Calu3 (cell line): ENCODE results near the gene PARVB. TPM values are rescaled to one million over a fixed set of nuclear protein-coding genes. Genes with fewer than 3 reads are reported as not detected.

Experiments
- BruUV-seq: library from RNA; stranded (reverse); fragments of 400-500 nt; replicated peaks from 2 replicates; lab custom pipeline; 2021; lab: Mats Ljungman, UMichigan
- CTCF ChIA-PET: fragments of 300-600 bp; sonication (Branson Sonifier 250); formaldehyde crosslinking; loops from one replicate; lab custom pipeline; 2022; ENCODE audit warnings: antibody characterized with exemption; lab: Charles Lee
- DNase-seq: peaks from one replicate; pipeline ENCODE4 v3.0.0; 2022
- H3K27ac Mint-ChIP-seq: one replicate; pipeline ENCODE4 v1.8.0; 2022; ENCODE audit warnings: mixed read lengths; ENCODE audit not compliant: unreplicated experiment
- H3K27me3 Mint-ChIP-seq: one replicate; pipeline ENCODE4 v1.8.0; 2022; ENCODE audit warnings: mixed read lengths; ENCODE audit not compliant: unreplicated experiment
- H3K36me3 Mint-ChIP-seq: one replicate; pipeline ENCODE4 v1.8.0; 2022; ENCODE audit warnings: mild to moderate bottlenecking, moderate library complexity, mixed read lengths; ENCODE audit not compliant: insufficient read depth, unreplicated experiment
- H3K4me1 Mint-ChIP-seq: one replicate; pipeline ENCODE4 v1.8.0; 2022; ENCODE audit warnings: mild to moderate bottlenecking, low read depth, mixed read lengths; ENCODE audit not compliant: unreplicated experiment
- H3K4me3 Mint-ChIP-seq: one replicate; pipeline ENCODE4 v1.8.0; 2022; ENCODE audit warnings: mild to moderate bottlenecking, low read depth, moderate library complexity, mixed read lengths; ENCODE audit not compliant: unreplicated experiment
- H3K9me3 Mint-ChIP-seq: one replicate; pipeline ENCODE4 v1.8.0; 2022; ENCODE audit warnings: low read depth, mixed read lengths; ENCODE audit not compliant: unreplicated experiment
- intact Hi-C: fragments of 100-400 bp; cut with micrococcal nuclease; formaldehyde crosslinking; loops from one replicate; pipeline ENCODE4 v1.10.0; 2022; ENCODE audit not compliant: unreplicated experiment
- total RNA-seq: library from RNA; stranded (reverse); gene quantifications from 2 replicates; pipeline ENCODE4 v1.2.3, GENCODE V29; 2022
- TF ChIP-seq, protein P1 (sequence below): fragments of 200-600 bp; IDR thresholded peaks from one replicate; pipeline ENCODE4 v1.8.0; 2022; ENCODE audit warnings: antibody characterized with exemption; ENCODE audit not compliant: unreplicated experiment

PARVB gene
- total RNA-seq, 1 experiment from 2014 or later, result 15.6 TPM

DNA sequence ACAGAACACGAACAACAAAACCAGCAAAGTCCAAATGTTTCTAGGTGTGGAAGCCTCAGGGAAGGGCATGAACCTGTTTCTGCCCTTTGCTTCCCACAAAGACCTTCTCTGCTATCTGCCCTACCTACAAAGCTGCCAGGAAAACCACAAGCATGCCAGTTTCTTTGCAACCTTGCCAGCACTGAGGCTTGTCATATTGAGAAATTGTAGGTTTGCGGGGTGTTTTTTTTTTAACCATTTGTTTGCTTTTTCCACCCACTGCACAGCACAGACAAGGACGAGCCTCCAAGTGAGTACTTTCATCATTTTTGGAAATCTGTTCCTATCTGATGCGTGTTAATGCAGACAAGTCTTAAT is 169.4 kb downstream of the PARVB start:
- no peaks in the 10 kb centered on the region for H3K9me3 Mint-ChIP-seq
- CTCF ChIA-PET, result no interaction called here
- intact Hi-C loops, result no loop called here
- H3K4me1 Mint-ChIP-seq, result peaks cover 14% of the 10 kb centered on the region
- no peak overlapping the region for H3K4me3 Mint-ChIP-seq
- no TSS peak for BruUV-seq
- TF ChIP-seq, protein P1, sequence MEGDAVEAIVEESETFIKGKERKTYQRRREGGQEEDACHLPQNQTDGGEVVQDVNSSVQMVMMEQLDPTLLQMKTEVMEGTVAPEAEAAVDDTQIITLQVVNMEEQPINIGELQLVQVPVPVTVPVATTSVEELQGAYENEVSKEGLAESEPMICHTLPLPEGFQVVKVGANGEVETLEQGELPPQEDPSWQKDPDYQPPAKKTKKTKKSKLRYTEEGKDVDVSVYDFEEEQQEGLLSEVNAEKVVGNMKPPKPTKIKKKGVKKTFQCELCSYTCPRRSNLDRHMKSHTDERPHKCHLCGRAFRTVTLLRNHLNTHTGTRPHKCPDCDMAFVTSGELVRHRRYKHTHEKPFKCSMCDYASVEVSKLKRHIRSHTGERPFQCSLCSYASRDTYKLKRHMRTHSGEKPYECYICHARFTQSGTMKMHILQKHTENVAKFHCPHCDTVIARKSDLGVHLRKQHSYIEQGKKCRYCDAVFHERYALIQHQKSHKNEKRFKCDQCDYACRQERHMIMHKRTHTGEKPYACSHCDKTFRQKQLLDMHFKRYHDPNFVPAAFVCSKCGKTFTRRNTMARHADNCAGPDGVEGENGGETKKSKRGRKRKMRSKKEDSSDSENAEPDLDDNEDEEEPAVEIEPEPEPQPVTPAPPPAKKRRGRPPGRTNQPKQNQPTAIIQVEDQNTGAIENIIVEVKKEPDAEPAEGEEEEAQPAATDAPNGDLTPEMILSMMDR, result no peak
- no peak for DNase-seq
- H3K27ac Mint-ChIP-seq, result no peak overlapping the region
- peaks cover 84% of the 10 kb centered on the region for H3K27me3 Mint-ChIP-seq
- H3K36me3 Mint-ChIP-seq, result no peaks in the 10 kb centered on the region

GRCh38 chr22:44194569-44194968 is 170.5 kb downstream of the PARVB start:
- Mint-ChIP-seq H3K9me3 (no peaks in the 10 kb centered on the region), H3K27ac (no peak overlapping the region), H3K27me3 (peaks cover 84% of the 10 kb centered on the region), H3K4me3 (no peak overlapping the region), H3K4me1 (peaks cover 14% of the 10 kb centered on the region), H3K36me3 (no peaks in the 10 kb centered on the region)
- DNase-seq, result no peak
- intact Hi-C loops, result no loop called here
- no TSS peak for BruUV-seq
- TF ChIP-seq, protein P1, result no peak
- CTCF ChIA-PET, result interaction anchor here (0.6 kb wide), 1 partner anchor 137 kb away, joined by 3 read pairs; no protein-coding TSS in a partner anchor

GRCh38 chr22:44195189-44195871 is 171.2 kb downstream of the PARVB start:
- CTCF ChIA-PET, result no interaction called here
- Mint-ChIP-seq H3K9me3 (no peaks in the 10 kb centered on the region), H3K27me3 (peaks cover 84% of the 10 kb centered on the region), H3K4me1 (peaks cover 14% of the 10 kb centered on the region), H3K36me3 (no peaks in the 10 kb centered on the region), H3K4me3 (no peak overlapping the region), H3K27ac (no peak overlapping the region)
- BruUV-seq, result no TSS peak
- DNase-seq, result no peak
- TF ChIP-seq, protein P1, result no peak
- intact Hi-C loops, result no loop called here

DNA sequence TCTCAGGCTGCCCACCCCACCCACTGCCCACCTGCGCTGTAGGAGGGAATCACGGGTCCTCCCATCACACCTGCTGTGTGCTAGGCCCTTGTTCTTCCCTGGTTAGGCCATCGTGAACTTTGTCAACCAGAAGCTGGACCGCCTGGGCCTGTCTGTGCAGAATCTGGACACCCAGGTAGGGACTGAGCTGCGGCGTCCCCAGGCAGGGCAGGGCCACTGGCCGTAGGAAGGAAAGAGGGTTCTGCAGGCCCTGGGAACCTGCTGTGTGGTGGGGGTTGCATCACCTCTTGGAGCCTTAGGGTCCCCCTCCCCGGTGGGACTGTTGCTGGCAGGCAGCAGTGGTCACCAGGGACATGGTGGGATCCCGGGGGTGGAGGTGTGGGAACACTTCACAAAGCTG is 172.1 kb downstream of the PARVB start:
- Mint-ChIP-seq H3K27me3 (peaks cover 84% of the 10 kb centered on the region), H3K27ac (no peak overlapping the region), H3K9me3 (no peaks in the 10 kb centered on the region), H3K36me3 (no peaks in the 10 kb centered on the region), H3K4me3 (no peak overlapping the region), H3K4me1 (peaks cover 14% of the 10 kb centered on the region)
- no peak for DNase-seq
- CTCF ChIA-PET, result no interaction called here
- BruUV-seq, result no TSS peak
- TF ChIP-seq, protein P1, result no peak
- intact Hi-C loops, result no loop called here
